Measurements from ENCODE around the gene ZNF362.
A peak's percentile ranks its signal among the peaks of the same experiment; 100 is the strongest.

Gene ZNF362

GRCh38 chr1:33246171-33246570 lies 10.1 kb upstream of the ZNF362 start:
- no peak for DNase-seq

- DNase-seq: no peak
Measured at GRCh38 chr1:33247545-33247944, 8.7 kb upstream of the ZNF362 start.

- no peak for DNase-seq
Measured at GRCh38 chr1:33248244-33248643, 8.0 kb upstream of the ZNF362 start.

GRCh38 chr1:33249422-33249821 lies 6.9 kb upstream of the ZNF362 start:
- DNase-seq: no peak

GRCh38 chr1:33250217-33250616 lies 6.1 kb upstream of the ZNF362 start:
- DNase-seq: no peak

DNA sequence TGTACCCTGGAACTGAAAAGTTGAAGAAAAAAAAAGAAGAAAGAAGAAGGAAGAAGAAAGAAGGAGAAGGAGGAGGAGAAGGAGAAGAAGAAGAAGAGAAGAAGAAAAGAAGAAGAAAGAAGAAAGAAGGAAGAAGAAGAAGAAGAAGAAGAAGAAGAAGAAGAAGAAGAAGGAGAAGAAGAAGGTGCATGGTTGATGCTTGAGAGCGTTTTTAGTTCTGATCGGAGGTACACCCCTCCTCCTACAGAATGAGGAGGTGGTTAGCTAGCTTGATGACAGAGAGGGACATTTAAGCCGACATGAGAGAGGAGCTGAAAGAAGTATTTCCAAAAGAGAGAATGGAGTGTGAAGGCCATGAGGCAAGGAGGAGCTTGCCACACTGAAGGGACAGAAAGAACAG lies 5.6 kb upstream of the ZNF362 start:
- no peak for DNase-seq

DNA sequence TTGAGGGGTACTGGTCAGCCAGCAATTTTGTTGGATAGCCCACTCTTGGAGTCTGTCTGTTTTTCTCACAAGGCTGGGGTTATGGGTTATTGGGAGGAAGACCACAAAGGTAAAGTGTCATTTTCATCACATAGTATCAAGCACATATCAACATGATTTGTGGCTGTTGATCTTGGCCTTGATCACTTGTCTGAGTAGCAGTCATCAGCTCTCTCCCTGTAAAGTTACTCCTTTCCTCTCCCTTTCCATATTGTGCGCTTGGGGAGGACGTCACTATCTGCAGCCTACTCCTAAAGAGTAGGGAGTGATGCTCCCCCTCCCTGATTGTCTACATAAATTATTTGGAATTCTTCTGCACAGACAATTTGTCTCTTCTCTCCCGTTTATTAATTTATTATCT lies 1.8 kb upstream of the ZNF362 start:
- DNase-seq: no peak

- peak; percentile 68 for DNase-seq
Measured at GRCh38 chr1:33255347-33256220, 708 bp upstream of the ZNF362 start.

DNA sequence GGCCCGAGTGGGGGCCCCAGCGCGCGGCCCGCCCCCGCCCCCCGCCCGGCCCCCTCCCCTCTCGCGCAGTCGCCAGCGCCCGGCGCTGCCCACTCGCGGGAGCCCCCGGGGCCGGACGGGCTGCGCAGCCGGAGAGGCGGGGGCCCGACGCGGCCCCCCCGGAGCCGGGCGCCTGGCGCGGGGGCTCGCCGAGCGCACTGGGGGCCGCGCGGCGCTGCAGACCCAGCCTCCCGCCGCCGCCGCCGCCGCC lies 146 bp upstream of the ZNF362 start:
- no peak for DNase-seq

- no peak for DNase-seq
Measured at GRCh38 chr1:33257207-33257771, 997 bp downstream of the ZNF362 start.

GRCh38 chr1:33257772-33258712 lies 1.8 kb downstream of the ZNF362 start:
- DNase-seq: peak; percentile 30

- DNase-seq: no peak
Measured at GRCh38 chr1:33258788-33259274, 2.5 kb downstream of the ZNF362 start.

- DNase-seq: no peak
Measured at GRCh38 chr1:33259879-33260278, 3.6 kb downstream of the ZNF362 start.

DNA sequence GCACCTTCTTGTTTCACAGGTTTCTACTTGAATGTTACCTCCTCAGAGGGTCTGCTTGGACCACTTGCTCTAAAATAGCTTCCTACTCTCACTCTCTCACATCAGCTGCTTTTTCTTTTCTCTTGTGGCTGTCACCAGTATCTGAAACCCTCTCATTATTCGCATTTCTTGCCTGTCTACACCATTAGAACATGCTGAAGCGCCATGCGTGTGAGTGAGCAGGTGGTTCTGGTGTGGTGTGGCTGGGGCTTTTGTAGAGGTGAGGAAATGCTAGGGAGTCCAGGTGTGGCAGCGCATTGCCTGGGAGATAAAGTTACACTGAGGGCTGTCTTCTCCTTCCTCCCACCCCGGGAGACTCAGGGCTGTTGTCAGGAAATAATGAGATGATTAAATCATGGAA lies 4.1 kb downstream of the ZNF362 start:
- peak; percentile 57 for DNase-seq

- no peak for DNase-seq
Measured at GRCh38 chr1:33261344-33261743, 5.1 kb downstream of the ZNF362 start.

GRCh38 chr1:33263890-33264504 lies 7.7 kb downstream of the ZNF362 start:
- no peak for DNase-seq

DNA sequence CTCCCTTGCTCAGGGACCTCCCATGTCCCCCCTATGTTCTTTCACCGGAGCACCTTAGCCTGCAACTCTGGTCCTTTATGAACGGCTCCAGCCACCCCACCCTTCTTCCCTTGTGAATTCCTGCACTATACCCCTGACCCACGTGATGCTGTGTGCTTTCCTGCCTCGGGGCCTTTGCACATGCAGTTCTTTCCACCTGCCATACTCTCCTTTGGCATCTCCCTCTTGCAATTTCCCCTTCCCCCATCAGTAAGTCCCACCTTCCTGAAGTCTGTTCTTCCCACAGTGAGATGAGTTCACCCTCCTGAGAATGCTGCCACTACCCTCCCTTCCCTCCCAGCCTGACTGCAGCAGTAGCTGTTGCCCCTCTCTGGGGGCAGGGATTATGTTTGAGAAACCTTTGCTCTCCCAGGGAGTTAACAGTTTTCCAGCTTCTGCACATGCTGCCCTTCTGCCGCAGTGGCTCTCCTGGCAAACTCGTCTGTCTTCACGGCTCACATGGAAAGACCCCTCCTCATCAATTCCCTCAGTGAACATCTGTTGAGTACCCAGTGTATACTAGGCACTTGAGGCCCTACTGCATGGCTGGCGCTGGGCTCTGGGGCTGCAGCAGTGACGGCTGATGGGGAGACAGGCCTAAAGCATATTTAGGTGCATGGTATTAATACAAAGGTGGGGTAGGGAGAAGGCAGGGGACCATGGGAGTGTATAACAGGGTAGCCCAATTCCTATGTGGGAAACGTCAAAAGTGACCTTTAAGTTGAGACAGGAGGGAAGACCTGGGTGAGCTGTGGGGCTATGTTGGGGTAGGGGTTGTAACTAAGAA lies 9.7 kb downstream of the ZNF362 start:
- DNase-seq: no peak

- no peak for DNase-seq
Measured at GRCh38 chr1:33266766-33267165, 10.5 kb downstream of the ZNF362 start.

- no peak for DNase-seq
Measured at GRCh38 chr1:33267468-33268205, 11.3 kb downstream of the ZNF362 start.

DNA sequence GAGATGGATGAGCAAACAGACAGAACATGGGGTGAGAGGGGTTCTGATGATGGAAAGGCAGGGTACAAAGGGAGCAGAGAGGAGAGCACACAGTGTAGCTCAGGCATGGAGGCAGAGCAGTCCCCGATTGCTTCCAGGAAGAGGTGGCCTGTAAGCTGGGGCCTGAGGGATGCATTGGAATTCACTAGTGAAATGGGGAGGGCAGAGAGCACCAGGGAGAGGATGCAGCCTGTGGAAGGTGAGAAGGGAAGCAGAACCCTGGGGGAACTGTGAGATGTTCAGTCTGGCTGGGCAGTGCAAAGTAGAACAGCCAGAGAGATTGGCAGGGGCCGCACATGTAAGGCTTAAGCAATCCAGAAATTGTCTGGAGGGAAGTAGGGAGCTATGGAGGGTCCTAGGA lies 12.2 kb downstream of the ZNF362 start:
- no peak for DNase-seq

DNA sequence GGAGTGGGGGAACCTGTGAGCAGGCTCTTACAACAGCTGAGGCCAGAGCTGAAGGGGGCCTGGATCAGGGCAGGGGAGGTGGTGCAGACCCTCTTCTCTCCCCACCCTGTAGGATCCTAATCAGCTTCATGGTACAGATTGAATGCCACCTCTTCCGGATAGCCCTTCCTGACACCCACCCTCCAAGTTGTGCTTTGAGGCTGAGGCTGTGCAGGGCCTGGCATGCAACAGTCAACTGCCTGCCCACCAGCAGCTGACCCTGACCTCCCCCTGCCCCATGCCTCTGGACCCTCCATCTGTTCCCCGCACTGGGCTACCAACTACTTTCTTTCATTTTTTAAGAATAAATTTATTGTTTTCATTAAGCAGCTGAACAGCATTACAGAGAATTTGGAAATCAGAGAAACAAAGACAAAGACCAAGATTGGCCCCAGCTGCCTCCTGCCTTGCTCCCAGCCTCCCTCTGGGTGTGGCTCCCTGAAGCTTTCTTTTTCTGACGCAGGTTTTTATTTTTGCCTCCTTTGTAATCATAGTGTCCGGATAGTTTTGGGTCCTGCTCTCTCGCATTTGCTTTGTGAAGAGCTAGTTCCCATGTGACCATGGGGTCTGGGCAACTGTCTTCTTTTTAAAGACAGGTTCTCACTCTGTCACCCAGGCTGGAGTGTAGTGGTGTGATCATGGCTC lies 12.8 kb downstream of the ZNF362 start:
- DNase-seq: no peak
